HuH-7.5 (cell line): Measurements from ENCODE around the gene TRAPPC4.
A peak's percentile ranks its signal among the peaks of the same experiment; 100 is the strongest.
"Not testable (repeated sequence)": the region's sequence is repeated elsewhere in the genome, so short reads cannot be mapped to it uniquely, and the experiment has no call there.

Experiments
- DNase-seq: peaks from one replicate; pipeline ENCODE4 v3.0.0; 2011; ENCODE audit warnings: low spot score

TRAPPC4 gene

DNA sequence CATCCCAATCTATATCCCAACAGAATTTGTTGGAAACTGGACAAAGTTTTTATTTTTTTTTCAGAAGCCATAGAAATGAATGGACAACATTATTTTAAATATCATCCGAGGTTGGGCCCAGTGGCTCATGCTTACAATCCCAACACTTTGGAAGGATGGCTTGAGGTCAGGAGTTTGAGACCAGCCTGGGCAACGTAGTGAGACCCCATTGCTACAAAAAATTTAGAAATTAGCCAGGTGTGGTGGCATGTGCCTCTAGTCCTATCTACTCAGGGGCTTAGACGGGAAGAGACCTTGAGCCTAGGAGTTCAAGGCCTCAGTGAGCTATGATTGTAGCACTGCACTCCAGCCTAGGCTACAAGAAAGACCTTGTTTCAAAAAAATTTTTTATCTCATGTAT, 16.2 kb downstream of the TRAPPC4 start:
- no peak for DNase-seq

DNA sequence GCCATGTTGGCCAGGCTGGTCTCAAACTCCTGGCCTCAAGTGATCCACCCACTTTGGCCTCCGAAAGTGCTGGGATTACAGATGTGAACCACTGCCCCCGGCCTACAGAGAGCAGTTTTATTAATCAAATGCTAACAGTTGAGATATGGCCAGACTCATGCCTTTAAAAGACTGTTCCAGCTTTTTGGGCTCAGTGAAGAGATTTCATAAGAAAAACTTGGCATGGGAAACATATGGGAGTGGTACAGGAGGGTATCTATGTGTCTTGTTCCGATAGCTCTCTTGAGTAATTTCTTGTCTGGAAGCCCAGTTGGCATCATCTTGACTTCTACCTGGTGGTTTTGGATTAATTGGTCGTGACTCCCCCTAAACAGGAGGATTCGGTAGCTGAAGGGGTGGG, 20.3 kb downstream of the TRAPPC4 start:
- no peak for DNase-seq

GRCh38 chr11:119039471-119039870, 20.9 kb downstream of the TRAPPC4 start:
- not testable (repeated sequence) for DNase-seq

DNA sequence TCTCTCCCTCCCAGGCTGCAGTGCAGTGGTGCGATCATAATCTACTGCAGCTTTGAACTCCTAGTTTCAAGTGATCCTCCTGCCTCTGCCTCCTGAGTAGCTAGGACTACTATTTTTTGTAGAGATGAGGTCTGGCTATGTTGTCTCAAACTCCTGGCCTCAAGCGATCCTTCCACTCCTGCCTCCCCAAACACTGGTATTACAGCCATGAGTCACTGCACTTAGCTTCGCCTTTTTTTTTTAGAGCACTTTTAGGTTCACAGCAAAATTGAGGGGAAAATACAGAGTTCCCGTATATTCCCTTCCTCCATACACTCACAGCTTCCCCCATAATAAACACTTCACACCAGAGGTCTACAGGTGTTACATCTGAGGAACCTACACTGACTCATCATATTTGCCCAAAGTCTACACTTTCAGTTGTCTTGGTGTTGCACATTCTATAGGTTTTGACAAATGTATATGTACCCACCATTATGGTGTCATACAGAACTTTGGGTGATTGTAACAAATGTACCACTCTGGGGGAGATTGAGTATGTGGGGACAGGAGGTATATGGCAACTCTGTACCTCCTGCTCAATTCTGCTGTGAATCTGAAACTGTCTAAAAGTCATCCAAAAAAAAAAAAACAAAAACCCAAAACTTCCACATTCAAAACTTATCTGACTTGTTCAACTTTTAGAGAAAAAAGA, 23.4 kb downstream of the TRAPPC4 start:
- no peak for DNase-seq

DNA sequence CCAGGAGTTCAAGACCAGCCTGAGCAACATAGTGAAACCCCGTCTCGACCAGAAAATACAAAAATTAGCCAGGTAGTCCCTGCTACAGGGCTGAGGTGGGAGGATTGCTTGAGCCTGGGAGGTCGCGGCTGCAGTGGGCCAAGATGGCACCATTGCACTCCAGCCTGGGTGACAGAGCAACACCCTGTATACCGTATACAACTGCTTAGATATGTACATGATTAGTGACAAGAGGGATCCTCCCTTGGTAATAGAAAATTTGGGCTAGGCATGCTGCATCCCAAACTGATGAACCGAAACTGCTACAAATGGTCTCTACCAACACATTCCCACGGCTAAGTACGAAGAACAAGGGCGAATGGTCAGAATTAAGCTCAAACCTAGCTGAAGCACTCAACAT, 24.4 kb downstream of the TRAPPC4 start:
- no peak for DNase-seq

DNA sequence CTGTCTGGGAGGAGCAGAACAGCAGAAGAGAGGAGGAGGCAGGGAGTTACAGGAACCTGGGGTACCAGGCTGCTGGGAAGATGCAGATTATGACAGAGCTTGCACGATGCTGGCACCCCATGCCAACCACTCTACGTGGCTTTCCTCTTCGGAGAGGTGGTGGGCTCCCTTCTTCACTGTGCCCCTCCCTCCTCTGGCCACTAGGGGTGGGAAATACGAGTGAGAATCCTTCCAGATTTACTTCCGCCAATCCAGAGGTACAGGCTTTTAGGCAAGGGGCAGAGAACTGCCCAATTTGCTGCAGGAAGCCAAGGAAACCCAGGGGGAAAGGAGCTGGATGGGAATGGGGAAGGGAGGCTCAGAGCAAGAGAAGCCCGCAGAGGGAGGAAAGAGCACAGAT, 26.1 kb downstream of the TRAPPC4 start:
- DNase-seq = no peak

- DNase-seq = no peak
Measured at GRCh38 chr11:119046489-119046888, 27.9 kb downstream of the TRAPPC4 start.

DNA sequence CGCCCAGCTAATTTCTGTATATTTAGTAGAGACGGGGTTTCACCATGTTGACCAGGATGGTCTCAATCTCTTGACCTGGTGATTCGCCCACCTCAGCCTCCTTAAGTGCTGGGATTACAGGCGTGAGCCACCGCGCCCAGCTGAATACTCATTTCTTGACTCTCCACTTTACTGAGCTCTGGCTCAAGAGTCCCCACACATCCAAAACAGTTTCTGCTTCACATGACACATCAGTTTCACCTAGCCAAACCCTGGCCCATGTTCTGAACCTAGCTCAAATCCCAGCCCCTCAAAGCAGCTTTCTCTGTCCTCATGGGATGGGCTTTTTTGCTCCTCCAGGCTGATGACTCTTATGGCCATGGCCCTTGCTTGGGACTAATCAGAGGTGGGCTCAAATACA, 28.6 kb downstream of the TRAPPC4 start:
- DNase-seq = no peak

DNA sequence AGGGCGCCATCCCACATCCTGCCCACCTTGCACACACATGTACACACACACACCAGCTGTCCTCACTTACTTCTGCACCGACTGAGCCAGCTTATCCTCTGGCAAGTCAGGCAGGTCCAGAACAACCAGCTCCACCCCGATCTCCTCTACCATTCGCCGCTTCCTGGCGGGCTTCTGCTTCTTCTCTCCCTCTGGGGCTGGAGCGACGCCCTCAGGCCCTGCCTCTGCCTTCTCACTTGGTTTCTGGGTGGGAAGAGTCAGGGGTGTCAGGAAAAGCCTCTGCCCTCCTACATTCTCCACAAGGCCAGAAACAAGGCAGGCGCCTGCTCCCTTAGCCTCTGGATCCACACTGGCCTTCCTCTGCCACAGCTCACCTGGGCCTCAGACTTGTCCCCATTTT, 30.1 kb downstream of the TRAPPC4 start:
- no peak for DNase-seq

- DNase-seq = no peak
Measured at GRCh38 chr11:119049081-119049480, 30.5 kb downstream of the TRAPPC4 start.

DNA sequence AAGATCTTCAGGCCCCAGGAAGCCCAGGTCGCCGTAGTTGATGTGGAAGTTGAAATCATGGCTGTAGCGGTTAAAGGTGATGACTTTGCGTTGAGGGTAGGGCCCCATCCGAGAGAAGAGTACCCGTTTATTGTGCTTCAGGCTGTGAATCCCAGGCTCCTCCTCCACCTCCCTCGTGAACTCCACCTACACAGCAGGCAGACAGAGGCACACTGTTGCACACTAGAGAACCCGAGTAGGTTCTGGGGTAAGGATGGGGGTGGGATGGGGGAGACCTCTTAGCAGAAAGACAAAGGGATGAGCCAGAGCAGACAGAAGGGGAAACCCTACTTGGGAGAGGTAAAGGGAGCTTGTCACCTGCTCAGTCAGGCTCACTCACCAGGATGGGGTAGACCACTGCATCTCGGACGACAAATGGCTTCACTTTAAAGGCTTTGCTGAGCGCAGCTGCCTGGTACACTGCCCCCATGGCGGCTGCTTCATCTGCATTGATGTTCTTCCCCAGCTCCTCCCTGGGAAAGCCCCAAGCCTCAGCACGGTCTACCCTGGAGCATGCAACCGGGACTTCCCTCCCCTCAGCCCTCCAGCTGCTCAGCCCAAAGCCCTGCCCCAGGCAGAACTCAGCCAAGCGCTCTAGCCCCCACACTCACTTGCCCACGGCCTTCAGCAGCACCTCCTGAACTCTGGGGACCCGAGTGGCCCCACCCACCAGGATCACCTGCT, 33.0 kb downstream of the TRAPPC4 start:
- DNase-seq = no peak

DNA sequence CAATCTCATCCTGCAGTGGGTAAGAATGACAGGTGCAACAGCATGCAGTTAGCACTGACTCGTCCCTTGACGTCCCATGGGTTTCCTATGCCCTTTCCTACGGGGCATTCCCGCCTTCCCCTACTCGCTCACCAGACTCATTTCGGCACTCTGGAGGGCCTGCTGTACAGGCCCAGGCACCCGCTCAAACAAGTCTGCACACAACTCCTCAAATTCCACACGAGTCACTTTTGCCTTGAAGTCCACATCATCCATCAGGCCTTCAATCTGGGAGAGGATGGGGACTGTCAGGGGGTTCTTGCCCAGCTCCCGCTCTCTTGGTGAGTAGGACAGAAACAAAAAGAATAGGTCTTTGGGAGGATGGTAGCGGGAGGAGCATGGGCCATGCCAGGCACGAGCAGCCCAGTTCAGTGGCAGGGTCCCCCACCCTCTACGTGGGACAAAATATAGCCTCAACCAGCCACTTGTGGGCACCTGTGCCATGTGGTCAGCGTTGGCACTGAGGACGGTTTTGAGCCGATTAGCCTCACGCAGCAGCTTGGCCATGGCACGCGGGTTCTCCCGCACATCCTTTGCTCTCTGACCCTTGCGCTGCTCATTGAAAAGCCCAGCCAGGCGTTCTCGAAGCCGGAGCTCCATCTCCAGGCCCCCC, 33.7 kb downstream of the TRAPPC4 start:
- no peak for DNase-seq

- DNase-seq = no peak
Measured at GRCh38 chr11:119054418-119054817, 35.9 kb downstream of the TRAPPC4 start.

DNA sequence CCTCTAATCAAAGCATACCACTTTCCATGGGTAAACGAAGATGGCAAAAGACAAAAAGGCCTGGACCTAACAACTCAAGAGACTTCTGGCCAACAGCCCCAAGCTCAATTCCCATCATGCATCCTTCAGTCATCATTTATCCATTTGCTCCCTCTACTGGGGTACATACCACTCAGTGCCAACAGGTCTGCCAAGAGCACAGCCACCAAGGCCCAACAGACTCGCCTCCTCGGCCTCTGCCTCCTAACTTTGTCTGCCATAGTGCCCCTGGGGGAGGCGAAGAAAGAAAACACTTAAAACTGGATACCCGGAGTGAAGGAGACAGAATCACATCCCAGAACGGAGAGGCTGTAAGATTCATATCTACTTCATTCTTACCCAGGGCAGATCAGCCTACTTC, 37.3 kb downstream of the TRAPPC4 start:
- DNase-seq = no peak

DNA sequence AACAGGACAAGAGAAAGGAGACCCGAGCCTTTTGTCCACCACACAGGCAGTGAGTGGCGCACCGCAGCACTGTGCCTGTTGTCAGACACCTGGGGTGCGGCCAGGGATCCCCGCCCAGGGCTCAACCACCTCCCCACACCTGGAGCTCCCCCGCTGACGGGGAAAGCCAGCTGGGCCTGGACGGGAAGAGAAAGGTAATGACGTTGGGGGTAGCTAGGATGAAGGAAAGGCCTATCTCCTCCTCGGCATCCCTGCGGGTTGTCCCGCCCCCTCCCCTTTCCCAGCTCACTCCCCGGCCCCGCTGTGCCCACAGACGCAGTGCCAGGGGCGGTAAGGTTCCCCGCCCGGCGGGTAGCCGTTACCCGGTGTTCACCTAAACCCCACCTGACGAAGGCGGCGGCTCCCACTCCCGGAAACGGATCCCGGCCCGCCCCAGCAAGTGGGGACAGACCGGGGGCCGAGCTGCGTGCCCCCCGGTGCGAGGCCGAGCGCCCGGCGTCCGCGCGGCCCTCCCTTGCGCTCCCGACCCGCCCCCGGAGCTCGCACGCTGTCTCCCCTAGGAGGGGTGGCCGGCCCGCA, 37.9 kb downstream of the TRAPPC4 start:
- peak; percentile 48 for DNase-seq

DNA sequence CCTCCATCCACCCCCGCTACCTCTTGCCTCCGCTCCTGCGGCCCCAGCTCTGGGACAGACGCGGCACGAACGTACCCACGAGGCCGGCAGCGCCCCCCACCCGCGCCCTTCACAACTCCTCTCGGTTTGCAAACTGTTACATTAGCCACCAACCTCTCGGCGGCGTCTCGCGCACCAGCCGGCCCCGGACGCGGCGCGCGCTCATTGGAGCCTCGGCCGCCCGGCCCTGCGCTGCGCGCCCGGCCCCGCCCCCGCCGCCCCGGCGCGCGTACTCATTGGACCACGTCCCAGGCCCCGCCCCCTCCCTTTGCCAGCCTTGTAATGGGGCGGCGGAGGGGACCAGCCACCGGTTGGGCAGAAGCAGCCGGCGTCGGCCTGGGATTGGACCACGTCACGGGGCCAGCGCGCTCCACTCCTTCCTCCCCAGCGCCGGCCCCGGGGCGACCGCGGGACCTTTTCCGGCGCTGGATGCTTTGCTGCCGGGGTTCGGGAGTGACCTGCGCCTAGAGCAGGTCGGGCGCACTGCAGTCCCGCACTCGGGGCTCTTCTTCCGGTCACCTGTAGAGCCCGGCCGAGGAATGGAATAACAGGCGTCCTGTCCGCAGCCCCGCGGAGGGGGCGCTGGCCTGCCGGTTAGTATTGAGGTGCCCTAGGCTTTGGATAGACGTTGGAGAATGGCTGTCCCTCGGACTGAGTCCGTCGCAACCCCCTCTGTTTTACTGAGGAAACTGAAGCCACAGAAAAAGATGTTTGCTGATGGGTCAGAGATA, 38.6 kb downstream of the TRAPPC4 start, which contains the start of gene HYOU1:
Gene HYOU1 (minus strand): TSS at position 206 of the 770 bp plus-strand sequence. CDS start 1,045 bp downstream, outside the sequence.
- peak; percentile 96 for DNase-seq

DNA sequence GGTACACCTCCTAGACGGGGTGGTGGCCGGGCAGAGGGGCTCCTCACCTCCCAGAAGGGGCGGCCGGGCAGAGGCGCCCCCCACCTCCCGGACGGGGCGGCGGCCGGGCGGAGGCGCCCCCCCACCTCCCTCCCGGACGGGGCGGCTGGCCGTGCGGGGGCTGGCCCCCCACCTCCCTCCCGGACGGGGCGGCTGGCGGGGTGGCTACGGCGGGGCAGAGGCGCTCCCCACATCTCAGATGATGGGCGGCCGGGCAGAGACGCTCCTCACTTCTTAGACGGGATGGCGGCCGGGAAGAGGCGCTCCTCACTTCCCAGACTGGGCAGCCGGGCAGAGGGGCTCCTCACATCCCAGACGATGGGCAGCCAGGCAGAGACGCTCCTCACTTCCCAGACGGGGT, 40.6 kb downstream of the TRAPPC4 start:
- not testable (repeated sequence) for DNase-seq

- DNase-seq = no peak
Measured at GRCh38 chr11:119061256-119061655, 42.7 kb downstream of the TRAPPC4 start.

GRCh38 chr11:119062779-119063178, 44.2 kb downstream of the TRAPPC4 start:
- DNase-seq = no peak

DNA sequence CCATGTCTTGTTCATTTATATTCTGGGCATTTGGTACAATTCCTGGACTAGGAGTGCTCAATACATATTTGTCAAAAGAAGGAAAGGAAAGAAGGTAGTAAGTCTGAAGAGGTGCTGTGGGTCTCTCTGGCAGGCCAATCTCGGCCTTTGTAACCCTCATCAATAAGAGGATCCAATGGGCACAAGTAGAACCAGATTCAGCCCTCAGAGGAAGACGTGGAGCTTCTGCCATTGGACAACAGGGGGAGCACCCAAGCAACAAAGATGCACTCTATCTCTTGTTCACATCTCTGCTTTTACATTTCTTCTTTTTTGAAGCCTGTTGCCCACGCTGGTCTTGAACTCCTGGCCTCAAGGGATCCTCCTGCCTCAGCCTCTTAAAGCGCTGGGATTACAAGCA, 46.8 kb downstream of the TRAPPC4 start:
- DNase-seq = peak; percentile 43

DNA sequence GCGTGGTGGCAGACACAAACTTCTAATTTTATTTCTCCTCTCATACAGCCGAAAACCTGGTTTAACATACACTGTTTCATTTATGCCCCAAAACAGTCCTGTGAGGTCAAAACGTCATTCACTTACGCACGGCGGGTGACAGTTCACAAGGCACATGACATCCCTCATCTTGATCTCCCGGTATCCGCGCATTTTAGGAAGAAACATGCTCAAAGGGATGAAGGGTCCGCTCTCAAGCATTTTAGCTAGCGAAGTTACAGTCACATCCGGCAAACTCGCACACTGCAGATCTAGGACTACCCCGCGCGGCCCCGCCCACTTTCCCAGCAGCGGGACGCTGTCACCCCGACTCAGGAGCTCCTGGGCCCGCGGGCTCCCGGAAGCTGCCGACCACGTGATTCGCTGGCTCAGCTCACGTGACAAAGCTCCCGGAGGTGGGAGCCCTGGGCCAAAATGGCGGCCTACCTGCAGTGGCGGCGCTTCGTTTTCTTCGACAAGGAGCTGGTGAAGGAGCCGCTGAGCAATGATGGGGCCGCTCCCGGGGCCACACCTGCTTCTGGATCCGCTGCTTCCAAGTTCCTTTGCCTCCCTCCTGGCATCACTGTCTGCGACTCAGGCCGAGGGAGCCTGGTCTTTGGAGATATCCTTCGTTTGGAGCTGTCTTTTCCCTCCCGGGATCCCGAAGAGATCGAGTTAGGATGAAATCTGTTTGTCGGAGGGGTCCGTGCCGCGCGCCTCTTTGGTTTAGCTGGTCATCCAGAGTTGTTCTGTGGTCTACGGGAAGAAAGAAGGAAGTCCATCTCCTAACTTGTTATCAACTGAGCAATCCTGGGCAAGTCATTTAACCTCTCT, 49.0 kb downstream of the TRAPPC4 start, which contains the start of gene VPS11:
Gene VPS11 (plus strand): TSS at position 448 of the 852 bp plus-strand sequence. CDS start 6 bp downstream, at position 454.
- peak; percentile 98 for DNase-seq
